ENCODE results near the gene ANXA11.

GRCh38 chr10:80252296-80252887 is 47.1 kb upstream of the ANXA11 start:
- TF ChIP-seq CTCF (conservative IDR thresholded peaks at IDR 0.05; ENCODE audit: low read depth in 2 of 2) (no peak), JUNB (IDR thresholded peaks at IDR 0.05; ENCODE audit: unreplicated experiment) (no peak), EZH2 (IDR thresholded peaks at IDR 0.05; ENCODE audit: low read depth, unreplicated experiment) (no peak), POLR2AphosphoS5 (IDR thresholded peaks at IDR 0.05; ENCODE audit: low read depth) (no peak), REST (IDR thresholded peaks at IDR 0.05; ENCODE audit: unreplicated experiment) (no peak), STAT1 (IDR thresholded peaks at IDR 0.05; ENCODE audit: unreplicated experiment) (no peak), CREB1 (CRISPR knock-in tag; IDR thresholded peaks at IDR 0.05; ENCODE audit: low read depth) (no peak), ZNF114 (CRISPR knock-in tag; IDR thresholded peaks at IDR 0.05) (no peak), EZH2phosphoT487 (IDR thresholded peaks at IDR 0.05; ENCODE audit: unreplicated experiment) (no peak), ZNF331 (CRISPR knock-in tag; IDR thresholded peaks at IDR 0.05; ENCODE audit: low read depth) (no peak), ETS1 (IDR thresholded peaks at IDR 0.05) (no peak), NANOG (IDR thresholded peaks at IDR 0.05; ENCODE audit: borderline replicate concordance) (no peak)

Data from GM23338 (cell line).